OCI-LY1 (cell line): ENCODE data around the gene ARHGEF33.

Source experiments
- H2AFZ ChIP-seq: fragments of 200-600 bp; sonication (generic), shearing (Covaris generic); 2 replicates; pipeline ENCODE4 v1.6.0; 2014; ENCODE audit warnings: antibody characterized with exemption, mild to moderate bottlenecking, low read length
- H3F3A ChIP-seq: fragments of 200-600 bp; sonication (generic), shearing (Covaris generic); 2 replicates; pipeline ENCODE4 v1.6.0; 2014; ENCODE audit warnings: mild to moderate bottlenecking, antibody characterized with exemption, low read length, moderate library complexity; ENCODE audit not compliant: insufficient read depth
- H3K27ac ChIP-seq: fragments of 200-600 bp; sonication (generic); 2 replicates; pipeline ENCODE4 v1.5.1; 2014; ENCODE audit warnings: low read length, mixed run types, mild to moderate bottlenecking, low read depth; ENCODE audit not compliant: poor library complexity, severe bottlenecking
- H3K27me3 ChIP-seq: fragments of 200-600 bp; sonication (generic); 2 replicates; pipeline ENCODE4 v1.6.0; 2014; ENCODE audit warnings: antibody characterized with exemption, mild to moderate bottlenecking, low read length, moderate library complexity; ENCODE audit not compliant: insufficient read depth
- H3K36me3 ChIP-seq: fragments of 200-600 bp; sonication (generic); 2 replicates; pipeline ENCODE4 v1.6.1; 2014; ENCODE audit warnings: mild to moderate bottlenecking, antibody characterized with exemption, low read length, moderate library complexity, mixed read lengths; ENCODE audit not compliant: insufficient read depth
- H3K4me1 ChIP-seq: fragments of 200-600 bp; sonication (generic); 2 replicates; pipeline ENCODE4 v1.5.1; 2014; ENCODE audit warnings: mild to moderate bottlenecking, low read length, moderate library complexity; ENCODE audit not compliant: insufficient read depth, severe bottlenecking
- H3K4me2 ChIP-seq: fragments of 200-600 bp; sonication (generic), shearing (Covaris generic); 2 replicates; pipeline ENCODE4 v1.6.1; 2014; ENCODE audit warnings: low read length
- H3K4me3 ChIP-seq: fragments of 200-600 bp; sonication (generic); 2 replicates; pipeline ENCODE4 v1.5.1; 2014; ENCODE audit warnings: low read length, low read depth, mild to moderate bottlenecking, mixed read lengths; ENCODE audit not compliant: poor library complexity, severe bottlenecking
- H3K79me2 ChIP-seq: fragments of 200-600 bp; shearing (Covaris generic); 2 replicates; pipeline ENCODE4 v1.6.1; 2016; ENCODE audit warnings: mixed run types, low read length, mixed read lengths; ENCODE audit not compliant: insufficient read depth
- H3K9ac ChIP-seq: fragments of 200-600 bp; sonication (generic), shearing (Covaris generic); 2 replicates; pipeline ENCODE4 v1.6.1; 2014; ENCODE audit warnings: mild to moderate bottlenecking, low read length, mixed read lengths
- H3K9me2 ChIP-seq: fragments of 200-600 bp; sonication (generic), shearing (Covaris generic); 2 replicates; pipeline ENCODE4 v1.6.1; 2014; ENCODE audit warnings: low read depth, mild to moderate bottlenecking, low read length, mixed read lengths
- H3K9me3 ChIP-seq: fragments of 200-600 bp; shearing (Covaris generic); 2 replicates; pipeline ENCODE4 v1.6.1; 2014; ENCODE audit warnings: low read length, mixed read lengths
- H4K20me1 ChIP-seq: fragments of 200-600 bp; sonication (generic), shearing (Covaris generic); 2 replicates; pipeline ENCODE4 v1.6.0; 2016; ENCODE audit warnings: mild to moderate bottlenecking, low read length; ENCODE audit not compliant: insufficient read depth
- CTCF ChIP-seq: fragments of 200-600 bp; sonication (generic), shearing (Covaris generic); IDR thresholded peaks from 2 replicates; pipeline ENCODE4 v1.5.1; 2017; ENCODE audit warnings: mild to moderate bottlenecking, antibody characterized with exemption, low read length, moderate library complexity, mixed read lengths
- EZH2 ChIP-seq: fragments of 200-600 bp; sonication (generic), shearing (Covaris generic); IDR thresholded peaks from 2 replicates; pipeline ENCODE4 v1.8.0; 2017; ENCODE audit warnings: borderline replicate concordance, mixed run types, mild to moderate bottlenecking, antibody characterized with exemption, low read length, moderate library complexity, mixed read lengths

Gene ARHGEF33

GRCh38 chr2:38905251-38905650 lies 15.6 kb downstream of the ARHGEF33 start:
- H3K27me3 ChIP-seq, result no peaks in the 10 kb centered on the region
- no peak overlapping the region for H3K4me2 ChIP-seq
- no peaks in the 10 kb centered on the region for H3K9me2 ChIP-seq
- H3K9ac ChIP-seq, result no peak overlapping the region
- TF ChIP-seq EZH2 (no peak), CTCF (no peak)
- H3K79me2 ChIP-seq, result no peaks in the 10 kb centered on the region
- H3K27ac ChIP-seq, result no peak overlapping the region
- no peaks in the 10 kb centered on the region for H3K9me3 ChIP-seq
- H3K4me3 ChIP-seq, result no peak overlapping the region
- H3F3A ChIP-seq, result no peaks in the 10 kb centered on the region
- H4K20me1 ChIP-seq, result no peaks in the 10 kb centered on the region
- H3K4me1 ChIP-seq, result no peaks in the 10 kb centered on the region
- no peak overlapping the region for H2AFZ ChIP-seq
- no peaks in the 10 kb centered on the region for H3K36me3 ChIP-seq

GRCh38 chr2:38907242-38907641 lies 17.6 kb downstream of the ARHGEF33 start:
- Histone ChIP-seq H3K4me2 (no peak overlapping the region), H3K9me2 (no peaks in the 10 kb centered on the region), H3K36me3 (no peaks in the 10 kb centered on the region), H3F3A (no peaks in the 10 kb centered on the region), H4K20me1 (no peaks in the 10 kb centered on the region), H3K9me3 (no peaks in the 10 kb centered on the region), H3K9ac (no peak overlapping the region), H3K4me1 (no peaks in the 10 kb centered on the region), H2AFZ (no peak overlapping the region), H3K79me2 (no peaks in the 10 kb centered on the region), H3K27ac (no peak overlapping the region), H3K4me3 (no peak overlapping the region), H3K27me3 (no peaks in the 10 kb centered on the region)
- no peak for TF ChIP-seq CTCF
- no peak for TF ChIP-seq EZH2

GRCh38 chr2:38907743-38908562 lies 18.3 kb downstream of the ARHGEF33 start:
- H3K9me2 ChIP-seq, result no peaks in the 10 kb centered on the region
- no peak overlapping the region for H3K27ac ChIP-seq
- H3K9ac ChIP-seq, result no peak overlapping the region
- H3K4me2 ChIP-seq, result no peak overlapping the region
- H3K79me2 ChIP-seq, result no peaks in the 10 kb centered on the region
- no peaks in the 10 kb centered on the region for H3K36me3 ChIP-seq
- H3F3A ChIP-seq, result no peaks in the 10 kb centered on the region
- H3K4me3 ChIP-seq, result no peak overlapping the region
- no peak overlapping the region for H2AFZ ChIP-seq
- no peaks in the 10 kb centered on the region for H3K27me3 ChIP-seq
- H4K20me1 ChIP-seq, result no peaks in the 10 kb centered on the region
- TF ChIP-seq CTCF (no peak), EZH2 (no peak)
- H3K4me1 ChIP-seq, result no peaks in the 10 kb centered on the region
- H3K9me3 ChIP-seq, result no peaks in the 10 kb centered on the region
